ENCODE results near the gene GFRAL. TPM values are rescaled to one million over a fixed set of nuclear protein-coding genes. Genes with fewer than 3 reads are reported as not detected.

The GFRAL gene
- total RNA-seq, 2 donors from 2014 or later: not detected

- H3K36me3 ChIP-seq (replicated peaks in 1 of 2; ENCODE audit: insufficient read depth in 1 of 2, low read depth in 2 of 2): no peaks in the 10 kb centered on the region
- no peaks in the 10 kb centered on the region for H3K9me3 ChIP-seq
- H3K4me3 ChIP-seq: no peak overlapping the region
- intact Hi-C loops (cut with DNase I): no loop called here
- DNase-seq (no peak), ATAC-seq (no peak)
- no peaks in the 10 kb centered on the region for H3K4me1 ChIP-seq
- H3K27ac ChIP-seq: no peak overlapping the region
- TF ChIP-seq CTCF (IDR thresholded peaks at IDR 0.05): no peak
- no peaks in the 10 kb centered on the region for H3K27me3 ChIP-seq
These were observed 83.4 kb downstream of the GFRAL start for GRCh38 chr6:55410674-55411073.

- no peak for TF ChIP-seq CTCF (IDR thresholded peaks at IDR 0.05)
- TF ChIP-seq POLR2A (IDR thresholded peaks at IDR 0.05): no peak
- Histone ChIP-seq H3K9me3 (no peaks in the 10 kb centered on the region), H3K27ac (no peak overlapping the region), H3K27me3 (no peaks in the 10 kb centered on the region), H3K36me3 (replicated peaks in 1 of 2; ENCODE audit: insufficient read depth in 1 of 2, low read depth in 2 of 2) (no peaks in the 10 kb centered on the region), H3K4me1 (peaks cover 7% of the 10 kb centered on the region), H3K4me3 (no peak overlapping the region)
- intact Hi-C loops (cut with DNase I): no loop called here
- ATAC-seq: no peak
- 53 to 54% methylated on average over 2 of the region's 2 CpGs for WGBS, 2 donors
- no peak for DNase-seq
These were observed 96.7 kb downstream of the GFRAL start for GRCh38 chr6:55423933-55424332.

- Histone ChIP-seq H3K27me3 (no peaks in the 10 kb centered on the region), H3K27ac (no peak overlapping the region), H3K4me1 (no peaks in the 10 kb centered on the region), H3K4me3 (no peak overlapping the region), H3K9me3 (no peaks in the 10 kb centered on the region), H3K36me3 (replicated peaks in 1 of 2; ENCODE audit: insufficient read depth in 1 of 2, low read depth in 2 of 2) (no peaks in the 10 kb centered on the region)
- intact Hi-C loops (cut with DNase I): no loop called here
- 63 to 66% methylated on average over 2 of the region's 2 CpGs for WGBS, 2 donors
- no peak for TF ChIP-seq POLR2A (IDR thresholded peaks at IDR 0.05)
- TF ChIP-seq CTCF (IDR thresholded peaks at IDR 0.05): no peak
- ATAC-seq (no peak), DNase-seq (no peak)
These were observed 106.3 kb downstream of the GFRAL start for GRCh38 chr6:55433446-55434130.

GRCh38 chr6:55437141-55437540 is 109.9 kb downstream of the GFRAL start:
- no peak for ATAC-seq
- DNase-seq: no peak
- Histone ChIP-seq H3K36me3 (replicated peaks in 1 of 2; ENCODE audit: insufficient read depth in 1 of 2, low read depth in 2 of 2) (no peaks in the 10 kb centered on the region), H3K27me3 (no peaks in the 10 kb centered on the region), H3K4me3 (no peak overlapping the region), H3K27ac (no peak overlapping the region), H3K4me1 (no peaks in the 10 kb centered on the region), H3K9me3 (no peaks in the 10 kb centered on the region)
- intact Hi-C loops (cut with DNase I): no loop called here
- TF ChIP-seq POLR2A (IDR thresholded peaks at IDR 0.05) (no peak), CTCF (IDR thresholded peaks at IDR 0.05) (no peak)
- 50 to 66% methylated on average over 4 of the region's 4 CpGs for WGBS, 2 donors

GRCh38 chr6:55438203-55438602 is 110.9 kb downstream of the GFRAL start:
- DNase-seq: no peak
- 79 to 83% methylated on average over 3 of the region's 3 CpGs for WGBS, 2 donors
- Histone ChIP-seq H3K4me1 (peaks cover 7% of the 10 kb centered on the region), H3K27ac (no peak overlapping the region), H3K4me3 (no peak overlapping the region), H3K9me3 (no peaks in the 10 kb centered on the region), H3K27me3 (no peaks in the 10 kb centered on the region), H3K36me3 (replicated peaks in 1 of 2; ENCODE audit: insufficient read depth in 1 of 2, low read depth in 2 of 2) (no peaks in the 10 kb centered on the region)
- no peak for ATAC-seq
- intact Hi-C loops (cut with DNase I): no loop called here
- TF ChIP-seq POLR2A (IDR thresholded peaks at IDR 0.05): no peak
- TF ChIP-seq CTCF (IDR thresholded peaks at IDR 0.05): no peak

Data from body of pancreas (tissue), 4 donors.